GM18861 (cell line): ENCODE results near the gene XYLT1.

Source experiments
- ATAC-seq: cut with Tn5 transposase; IDR thresholded peaks from one replicate; pipeline ENCODE4 v1.9.1; 2021; ENCODE audit not compliant: unreplicated experiment

Gene XYLT1

GRCh38 chr16:17212606-17213005 lies 258.2 kb downstream of the XYLT1 start:
- no peak for ATAC-seq

GRCh38 chr16:17211797-17212196 lies 259.0 kb downstream of the XYLT1 start:
- no peak for ATAC-seq

- ATAC-seq: no peak
Observed at GRCh38 chr16:17206712-17207111, 264.0 kb downstream of the XYLT1 start.

GRCh38 chr16:17205279-17206211 lies 265.2 kb downstream of the XYLT1 start:
- ATAC-seq: no peak

- no peak for ATAC-seq
Observed at GRCh38 chr16:17204644-17205043, 266.1 kb downstream of the XYLT1 start.

GRCh38 chr16:17204206-17204605 lies 266.6 kb downstream of the XYLT1 start:
- no peak for ATAC-seq

- no peak for ATAC-seq
Observed at GRCh38 chr16:17203424-17203823, 267.3 kb downstream of the XYLT1 start.

- ATAC-seq: no peak
Observed at GRCh38 chr16:17199135-17199534, 271.6 kb downstream of the XYLT1 start.

- no peak for ATAC-seq
Observed at GRCh38 chr16:17196526-17196925, 274.2 kb downstream of the XYLT1 start.

- no peak for ATAC-seq
Observed at GRCh38 chr16:17194190-17194780, 276.5 kb downstream of the XYLT1 start.

GRCh38 chr16:17193566-17194100 lies 277.1 kb downstream of the XYLT1 start:
- ATAC-seq: no peak

GRCh38 chr16:17184026-17184425 lies 286.7 kb downstream of the XYLT1 start:
- ATAC-seq: no peak

GRCh38 chr16:17177959-17178905 lies 292.5 kb downstream of the XYLT1 start:
- ATAC-seq: no peak

- ATAC-seq: no peak
Observed at GRCh38 chr16:17177242-17177958, 293.4 kb downstream of the XYLT1 start.

GRCh38 chr16:17176199-17176598 lies 294.6 kb downstream of the XYLT1 start:
- no peak for ATAC-seq

GRCh38 chr16:17173281-17173680 lies 297.5 kb downstream of the XYLT1 start:
- no peak for ATAC-seq

- ATAC-seq: no peak
Observed at GRCh38 chr16:17171250-17172143, 299.3 kb downstream of the XYLT1 start.

- no peak for ATAC-seq
Observed at GRCh38 chr16:17170435-17170834, 300.3 kb downstream of the XYLT1 start.

- ATAC-seq: no peak
Observed at GRCh38 chr16:17168181-17168580, 302.6 kb downstream of the XYLT1 start.
